Measurements from ENCODE around the gene FHOD3. TPM values are rescaled to one million over a fixed set of nuclear protein-coding genes. Genes with fewer than 3 reads are reported as not detected.

FHOD3 gene
- total and polyA plus RNA-seq, 9 of the 15 experiments (the other 6 are each of a cell fraction or from before 2014, with no cell fraction given), result 0.11 TPM; not detected in 8

- no peak for TF ChIP-seq CTCFL (IDR thresholded peaks at IDR 0.05; ENCODE audit: borderline replicate concordance, insufficient read depth, low read depth, low read length, poor library complexity, severe bottlenecking)
- TF ChIP-seq PBX2 (CRISPR knock-in tag; IDR thresholded peaks at IDR 0.05; ENCODE audit: low read depth), result no peak
- TF ChIP-seq PBX2 (tag; conservative IDR thresholded peaks at IDR 0.05; ENCODE audit: low read depth), result no peak
- no peak for TF ChIP-seq POLR2AphosphoS2 (IDR thresholded peaks at IDR 0.05; ENCODE audit: low read length)
These were observed 313.1 kb downstream of the FHOD3 start (continued) for GRCh38 chr18:36610661-36611060.

GRCh38 chr18:36613069-36613468 is 315.6 kb downstream of the FHOD3 start:
- H3K27ac ChIP-seq (ENCODE audit: extremely low read depth, low read depth, low read length), result no peak overlapping the region
- no peaks in the 10 kb centered on the region for H3K4me1 ChIP-seq (replicated peaks in 1 of 2; ENCODE audit: control insufficient read depth in 2 of 2, insufficient read depth in 2 of 2, low read length in 2 of 2)
- no peaks in the 10 kb centered on the region for H3K79me2 ChIP-seq (ENCODE audit: control insufficient read depth, insufficient read depth, low read length)
- BruUV-seq (replicated peaks), result no TSS peak
- CTCF ChIA-PET (ENCODE audit: low intra/inter-chr PET ratio), result no interaction called here
- no peak overlapping the region for H3K4me2 ChIP-seq (ENCODE audit: insufficient read depth, low read length)
- H3K4me3 ChIP-seq, result no peak overlapping the region
- H3K9ac ChIP-seq (ENCODE audit: insufficient read depth in 1 of 2, low read depth in 2 of 2, low read length in 2 of 2), result no peak overlapping the region
- DNase-seq (ENCODE audit: extremely low read depth in 1 of 4, low spot score in 3 of 4) (no peak), ATAC-seq (peak; percentile 22; the same call in 1 of the 3 replicates), FAIRE-seq (no peak)
- H3K9me3 ChIP-seq (replicated peaks; ENCODE audit: control insufficient read depth, insufficient read depth, low read depth, low read length), result no peaks in the 10 kb centered on the region
- 4% methylated on average over 6 of the region's 6 CpGs for WGBS (ENCODE audit: insufficient coverage, low coverage, missing lambda C conversion rate)
- intact Hi-C loops (cut with micrococcal nuclease) (no loop called here), in situ Hi-C loops (cut with MboI) (no loop called here)
- no peak overlapping the region for H2AFZ ChIP-seq (ENCODE audit: low read depth, low read length)
- TF ChIP-seq NFYB (IDR thresholded peaks at IDR 0.05; ENCODE audit: extremely low read depth, insufficient read length) (no peak), POLR3A (IDR thresholded peaks at IDR 0.05; ENCODE audit: borderline replicate concordance, extremely low read depth, insufficient read depth, insufficient read length) (no peak), TRIM28 (IDR thresholded peaks at IDR 0.05) (no peak)
- POLR2A ChIA-PET, result no interaction called here
- H4K20me1 ChIP-seq (replicated peaks; ENCODE audit: control insufficient read depth, insufficient read depth, low read length), result no peaks in the 10 kb centered on the region
- H3K27me3 ChIP-seq (ENCODE audit: control insufficient read depth in 2 of 2, insufficient read depth in 2 of 2, low read length in 2 of 2), result peaks cover 9 to 12% of the 10 kb centered on the region in 2 experiments
- no peaks in the 10 kb centered on the region for H3K36me3 ChIP-seq (ENCODE audit: control insufficient read depth, insufficient read depth, low read length)
- no peaks in the 10 kb centered on the region for H3K9me1 ChIP-seq (ENCODE audit: control insufficient read depth, insufficient read depth, low read length)

Data from K562 (cell line).